Measurements from ENCODE around the gene KBTBD12. TPM values are rescaled to one million over a fixed set of nuclear protein-coding genes. Genes with fewer than 3 reads are reported as not detected.

Gene KBTBD12
- polyA plus RNA-seq, 1 of the 3 experiments (the other 2 are of a cell fraction) = not detected

GRCh38 chr3:127984241-127984975 lies 69.4 kb downstream of the KBTBD12 start:
- H3K4me1 ChIP-seq (ENCODE audit: control insufficient read depth in 1 of 2, insufficient read depth in 2 of 2, low read depth in 1 of 2, low read length in 1 of 2) = peaks cover 0 to 11% of the 10 kb centered on the region in 2 experiments; a peak in 1 of 4 replicates
- ChIA-PET POLR2A (no interaction called here), CTCF (interaction anchor here (1.0 to 1.4 kb wide), 3 partner anchors 13 to 332 kb away, joined by 3 to 4 read pairs (median 3); no protein-coding TSS in a partner anchor)
- TF ChIP-seq NFIC (IDR thresholded peaks at IDR 0.05; ENCODE audit: borderline replicate concordance) = no peak
- no peak for TF ChIP-seq GABPA (IDR thresholded peaks at IDR 0.05; ENCODE audit: low read depth)
- no peak for TF ChIP-seq CTCF (IDR thresholded peaks at IDR 0.05)
- no peak for TF ChIP-seq USF1 (IDR thresholded peaks at IDR 0.05; ENCODE audit: borderline replicate concordance, low read depth)
- TF ChIP-seq, protein P1, sequence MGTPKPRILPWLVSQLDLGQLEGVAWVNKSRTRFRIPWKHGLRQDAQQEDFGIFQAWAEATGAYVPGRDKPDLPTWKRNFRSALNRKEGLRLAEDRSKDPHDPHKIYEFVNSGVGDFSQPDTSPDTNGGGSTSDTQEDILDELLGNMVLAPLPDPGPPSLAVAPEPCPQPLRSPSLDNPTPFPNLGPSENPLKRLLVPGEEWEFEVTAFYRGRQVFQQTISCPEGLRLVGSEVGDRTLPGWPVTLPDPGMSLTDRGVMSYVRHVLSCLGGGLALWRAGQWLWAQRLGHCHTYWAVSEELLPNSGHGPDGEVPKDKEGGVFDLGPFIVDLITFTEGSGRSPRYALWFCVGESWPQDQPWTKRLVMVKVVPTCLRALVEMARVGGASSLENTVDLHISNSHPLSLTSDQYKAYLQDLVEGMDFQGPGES (IDR thresholded peaks at IDR 0.05; ENCODE audit: low read depth, low read length) = no peak
- TF ChIP-seq MEF2A (IDR thresholded peaks at IDR 0.05; ENCODE audit: borderline replicate concordance, low read depth) = no peak
- no peak for TF ChIP-seq CHD2 (IDR thresholded peaks at IDR 0.05; ENCODE audit: low read length, partially characterized antibody)
- TF ChIP-seq RCOR1 (IDR thresholded peaks at IDR 0.05; ENCODE audit: low read length) = no peak
- TF ChIP-seq JUND (IDR thresholded peaks at IDR 0.05) = no peak
- no peak for TF ChIP-seq YY1 (IDR thresholded peaks at IDR 0.05; ENCODE audit: low read depth)
- TF ChIP-seq RFX5 (IDR thresholded peaks at IDR 0.05; ENCODE audit: low read length) = no peak
- TF ChIP-seq REST (IDR thresholded peaks at IDR 0.05; ENCODE audit: low read depth, low read length) = no peak
- no peaks in the 10 kb centered on the region for H3K9me3 ChIP-seq
- no peaks in the 10 kb centered on the region for H3F3A ChIP-seq (replicated peaks; ENCODE audit: insufficient read depth)
- no peaks in the 10 kb centered on the region for H4K20me1 ChIP-seq (ENCODE audit: insufficient read depth)
- no peak overlapping the region for H3K4me3 ChIP-seq (ENCODE audit: low read depth in 2 of 2, low read length in 1 of 2)
- no peak overlapping the region for H3K27ac ChIP-seq (ENCODE audit: low read depth in 2 of 2, low read length in 1 of 2)
- WGBS (ENCODE audit: low lambda C conversion rate) = 30% methylated on average over 7 of the region's 8 CpGs
- H3K9ac ChIP-seq = no peak overlapping the region
- no peaks in the 10 kb centered on the region for H3K27me3 ChIP-seq (ENCODE audit: insufficient read depth)
- H3K36me3 ChIP-seq (replicated peaks in 1 of 2; ENCODE audit: control insufficient read depth in 1 of 2, insufficient read depth in 2 of 2, low read length in 1 of 2) = no peaks in the 10 kb centered on the region
- no peak for DNase-seq
- H3K9me2 ChIP-seq = no peaks in the 10 kb centered on the region
- H3K4me2 ChIP-seq = no peak overlapping the region
- no peak overlapping the region for H2AFZ ChIP-seq (ENCODE audit: low read depth)
- no peaks in the 10 kb centered on the region for H3K79me2 ChIP-seq (ENCODE audit: insufficient read depth)
